ENCODE results near the gene SBK1.
"Not testable (repeated sequence)": the region's sequence is repeated elsewhere in the genome, so short reads cannot be mapped to it uniquely, and the experiment has no call there.

Gene SBK1

GRCh38 chr16:28362600-28362999 is 70.3 kb downstream of the SBK1 start:
- DNase-seq = not testable (repeated sequence)

- DNase-seq = not testable (repeated sequence)
Observed at GRCh38 chr16:28363408-28363807, 71.1 kb downstream of the SBK1 start, which contains the start of gene NPIPB6. TSS of gene NPIPB6 (minus strand) at chr16:28363508. CDS start at chr16:28362822, 686 bp downstream.

GRCh38 chr16:28364268-28365173 is 72.2 kb downstream of the SBK1 start:
- DNase-seq = not testable (repeated sequence)

GRCh38 chr16:28367926-28368325 is 75.6 kb downstream of the SBK1 start:
- DNase-seq = not testable (repeated sequence)

Measured in DMS153 (cell line).